K562 (cell line): Measurements from ENCODE around the gene CTRL. TPM values are rescaled to one million over a fixed set of nuclear protein-coding genes. Genes with fewer than 3 reads are reported as not detected.

Experiments
- EGR1 ChIP-seq: fragments of 450-650 bp; conservative IDR thresholded peaks from 2 replicates; pipeline ENCODE4 v1.6.1; 2017; ENCODE audit warnings: mild to moderate bottlenecking
- ESRRB ChIP-seq: fragments of 250-450 bp; sonication (Bioruptor Pico); IDR thresholded peaks from 2 replicates; pipeline ENCODE4 v1.5.0; 2020; ENCODE audit warnings: mild to moderate bottlenecking, moderate library complexity, borderline replicate concordance
- ZNF175 ChIP-seq: fragments of 200-800 bp; sonication (Bioruptor generic); IDR thresholded peaks from 2 replicates; pipeline ENCODE4 v1.6.1; 2016; ENCODE audit warnings: low read depth, mild to moderate bottlenecking, missing genetic modification characterization, missing compliant biosample characterization
- ZNF583 ChIP-seq: fragments of 250-450 bp; sonication (Bioruptor Pico); IDR thresholded peaks from 2 replicates; pipeline ENCODE4 v1.4.0; 2020
- polyA plus RNA-seq, 8 experiments: library from polyadenylated mRNA; depleted of rRNA in 4 of 8; stranded (reverse) in 5 of 8; unstranded in 3 of 8; fragments of >200 nt; fragmentation: Nextera tagmentation in 2 of 8; fragmentation: Illumina TruSeq in 1 of 8; extraction: Ambion mirVana in 2 of 8; extraction: Trizol in 1 of 8; gene quantifications; 2 replicates each; pipeline versions ENCODE4 v1.2.1 to v1.2.3, GENCODE V29; 2011 to 2014; ENCODE audit warnings: inconsistent platforms in 1 of 8, missing spikeins in 1 of 8
- total RNA-seq, 7 experiments: library from RNA; depleted of rRNA in 6 of 7; stranded (reverse); fragments of >200 nt in 6 of 7; fragmentation: Illumina TruSeq in 2 of 7; extraction: Trizol in 2 of 7; gene quantifications; 2 replicates each; pipeline versions ENCODE4 v1.2.1 to v1.2.3, GENCODE V29; 2011 to 2021; ENCODE audit warnings: low replicate concordance in 1 of 7
- TF ChIP-seq, protein P1 (sequence below), 2 experiments: fragments of 450-650 bp in 1 of 2; sonication (generic) in 1 of 2; formaldehyde crosslinking in 1 of 2; IDR thresholded peaks; 2 replicates each; pipeline versions ENCODE4 v1.7.1 to v1.9.0; 2016 to 2022; ENCODE audit warnings: inconsistent platforms in 1 of 2, mild to moderate bottlenecking in 1 of 2, missing genetic modification reagents in 1 of 2

Gene CTRL
- total and polyA plus RNA-seq, 9 of the 15 experiments (the other 6 are each of a cell fraction or from before 2014, with no cell fraction given): 1.4 to 5.6 (median 2.5) TPM

DNA sequence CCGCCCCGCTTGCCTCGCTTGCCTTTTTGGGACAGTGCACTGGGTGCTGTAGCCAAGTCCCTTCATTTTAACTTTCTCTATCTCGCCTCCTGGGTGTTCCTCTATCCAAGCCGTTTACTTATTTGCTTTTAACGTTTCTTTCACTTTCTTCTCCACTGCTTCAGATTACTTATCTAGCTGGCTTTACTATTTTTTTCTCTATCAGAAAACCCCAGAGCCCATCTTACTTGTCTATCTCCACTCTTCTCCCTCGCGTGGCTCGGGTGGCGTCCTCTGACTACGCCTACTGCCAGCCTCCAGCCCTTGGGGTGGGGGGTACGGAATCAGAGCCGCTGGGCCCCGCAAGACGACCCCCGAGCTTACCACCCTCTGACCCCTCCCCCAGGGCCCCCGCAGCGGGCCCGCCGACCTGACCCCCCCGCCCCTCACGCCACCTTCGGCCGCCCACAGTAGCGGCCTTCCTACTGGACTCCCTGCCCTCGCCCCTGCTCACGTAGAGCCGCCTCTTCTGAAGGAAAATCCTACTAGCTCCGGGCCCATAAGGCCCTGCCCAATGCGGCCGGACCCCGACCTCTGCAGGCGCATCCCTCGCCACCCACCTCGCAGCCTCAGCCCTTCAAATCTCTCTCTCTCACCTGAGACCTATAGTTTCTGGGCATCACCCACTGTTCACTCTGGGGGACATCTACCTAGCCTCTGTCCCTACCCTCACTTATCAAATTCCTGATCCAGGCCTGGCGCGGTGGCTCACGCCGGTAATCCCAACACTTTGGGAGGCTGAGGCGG, 37.8 kb upstream of the CTRL start (continued):
- TF ChIP-seq ESRRB (CRISPR knock-in tag): no peak
- TF ChIP-seq ZNF175 (CRISPR knock-in tag): 0 out of 2 replicates have a peak, but pooled peaks have one; percentile 25
- TF ChIP-seq EGR1: peak; percentile 23; the same call in 1 of the 2 replicates
- TF ChIP-seq, protein P1, sequence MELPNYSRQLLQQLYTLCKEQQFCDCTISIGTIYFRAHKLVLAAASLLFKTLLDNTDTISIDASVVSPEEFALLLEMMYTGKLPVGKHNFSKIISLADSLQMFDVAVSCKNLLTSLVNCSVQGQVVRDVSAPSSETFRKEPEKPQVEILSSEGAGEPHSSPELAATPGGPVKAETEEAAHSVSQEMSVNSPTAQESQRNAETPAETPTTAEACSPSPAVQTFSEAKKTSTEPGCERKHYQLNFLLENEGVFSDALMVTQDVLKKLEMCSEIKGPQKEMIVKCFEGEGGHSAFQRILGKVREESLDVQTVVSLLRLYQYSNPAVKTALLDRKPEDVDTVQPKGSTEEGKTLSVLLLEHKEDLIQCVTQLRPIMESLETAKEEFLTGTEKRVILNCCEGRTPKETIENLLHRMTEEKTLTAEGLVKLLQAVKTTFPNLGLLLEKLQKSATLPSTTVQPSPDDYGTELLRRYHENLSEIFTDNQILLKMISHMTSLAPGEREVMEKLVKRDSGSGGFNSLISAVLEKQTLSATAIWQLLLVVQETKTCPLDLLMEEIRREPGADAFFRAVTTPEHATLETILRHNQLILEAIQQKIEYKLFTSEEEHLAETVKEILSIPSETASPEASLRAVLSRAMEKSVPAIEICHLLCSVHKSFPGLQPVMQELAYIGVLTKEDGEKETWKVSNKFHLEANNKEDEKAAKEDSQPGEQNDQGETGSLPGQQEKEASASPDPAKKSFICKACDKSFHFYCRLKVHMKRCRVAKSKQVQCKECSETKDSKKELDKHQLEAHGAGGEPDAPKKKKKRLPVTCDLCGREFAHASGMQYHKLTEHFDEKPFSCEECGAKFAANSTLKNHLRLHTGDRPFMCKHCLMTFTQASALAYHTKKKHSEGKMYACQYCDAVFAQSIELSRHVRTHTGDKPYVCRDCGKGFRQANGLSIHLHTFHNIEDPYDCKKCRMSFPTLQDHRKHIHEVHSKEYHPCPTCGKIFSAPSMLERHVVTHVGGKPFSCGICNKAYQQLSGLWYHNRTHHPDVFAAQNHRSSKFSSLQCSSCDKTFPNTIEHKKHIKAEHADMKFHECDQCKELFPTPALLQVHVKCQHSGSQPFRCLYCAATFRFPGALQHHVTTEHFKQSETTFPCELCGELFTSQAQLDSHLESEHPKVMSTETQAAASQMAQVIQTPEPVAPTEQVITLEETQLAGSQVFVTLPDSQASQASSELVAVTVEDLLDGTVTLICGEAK (IDR thresholded peaks at IDR 0.05): peak; percentile 30; the same call in 1 of the 2 replicates
- TF ChIP-seq, protein P1 (CRISPR knock-in tag; IDR thresholded peaks at IDR 0.05): no peak
- TF ChIP-seq ZNF583 (CRISPR knock-in tag): no peak
